ENCODE data around the gene PARD3B. TPM values are rescaled to one million over a fixed set of nuclear protein-coding genes. Genes with fewer than 3 reads are reported as not detected.

PARD3B gene
- total and polyA plus RNA-seq, 2 of the 13 experiments (the other 11 are each of a cell fraction or from before 2014, with no cell fraction given), result 0.71 to 2.3 TPM

DNA sequence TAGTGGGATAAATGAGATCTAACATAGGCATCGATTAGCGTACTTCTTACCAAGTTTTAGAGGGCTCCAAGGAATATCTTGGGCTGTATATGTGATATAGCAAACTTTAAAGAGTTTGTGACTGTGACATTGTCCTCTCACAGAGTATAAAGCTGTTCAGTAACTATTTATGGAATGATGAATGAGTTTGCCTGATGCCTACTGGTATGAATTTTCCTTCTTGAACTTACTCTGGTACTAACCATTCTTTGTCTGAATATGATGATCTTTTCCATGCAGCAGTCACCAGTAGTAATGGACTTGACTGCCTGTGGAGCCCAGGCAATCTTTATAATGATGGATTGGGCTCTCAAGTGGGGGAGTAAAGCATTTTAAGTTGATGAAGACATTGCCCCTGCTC, 120.5 kb downstream of the PARD3B start:
- no peak overlapping the region for H2AFZ ChIP-seq (ENCODE audit: low read length)
- DNase-seq (ENCODE audit: low spot score) (no peak), FAIRE-seq (no peak), ATAC-seq (no peak)
- H3K79me2 ChIP-seq (ENCODE audit: insufficient read depth, low read length), result no peaks in the 10 kb centered on the region
- TF ChIP-seq HOXD1 (CRISPR knock-in tag; IDR thresholded peaks at IDR 0.05) (no peak), PAX8 (CRISPR knock-in tag; IDR thresholded peaks at IDR 0.05; ENCODE audit: borderline replicate concordance) (no peak), SKI (IDR thresholded peaks at IDR 0.05; ENCODE audit: partially characterized antibody) (no peak)
- no TSS peak for BruUV-seq (replicated peaks)
- in situ Hi-C loops (cut with HindIII; ENCODE audit: extremely low pct_ligation_motif_present, low pct_unique_long_range_greater_than_20kb) (no loop called here), intact Hi-C loops (cut with micrococcal nuclease; ENCODE audit: unreplicated experiment) (no loop called here)
- peaks cover 43% of the 10 kb centered on the region for H3K4me1 ChIP-seq (ENCODE audit: insufficient read depth, low read length)
- no peaks in the 10 kb centered on the region for H3K36me3 ChIP-seq (replicated peaks in 1 of 2; ENCODE audit: control insufficient read depth in 1 of 2, insufficient read depth in 2 of 2, low read length in 2 of 2)
- ChIA-PET CTCF (ENCODE audit: low intra/inter-chr PET ratio, low total read pairs) (no interaction called here), POLR2A (no interaction called here)
- no peaks in the 10 kb centered on the region for H3K27me3 ChIP-seq (ENCODE audit: control insufficient read depth in 1 of 2, insufficient read depth in 2 of 2, low read length in 2 of 2)
- no peak overlapping the region for H3K9ac ChIP-seq (ENCODE audit: insufficient read depth, low read depth, low read length)
- peaks cover 66% of the 10 kb centered on the region for H3K9me3 ChIP-seq (ENCODE audit: low read length)
- no peak overlapping the region for H3K27ac ChIP-seq (ENCODE audit: extremely low read length, insufficient read depth, low read length)
- H4K20me1 ChIP-seq (ENCODE audit: insufficient read depth, low read length), result no peaks in the 10 kb centered on the region
- 82% methylated on average over 2 of the region's 2 CpGs for WGBS (ENCODE audit: low lambda C conversion rate)
- no peak overlapping the region for H3K4me2 ChIP-seq (ENCODE audit: low read depth, low read length)
- no peak overlapping the region for H3K4me3 ChIP-seq (replicated peaks in 1 of 3; ENCODE audit: insufficient read depth in 1 of 3, low read depth in 2 of 3, low read length in 3 of 3)

DNA sequence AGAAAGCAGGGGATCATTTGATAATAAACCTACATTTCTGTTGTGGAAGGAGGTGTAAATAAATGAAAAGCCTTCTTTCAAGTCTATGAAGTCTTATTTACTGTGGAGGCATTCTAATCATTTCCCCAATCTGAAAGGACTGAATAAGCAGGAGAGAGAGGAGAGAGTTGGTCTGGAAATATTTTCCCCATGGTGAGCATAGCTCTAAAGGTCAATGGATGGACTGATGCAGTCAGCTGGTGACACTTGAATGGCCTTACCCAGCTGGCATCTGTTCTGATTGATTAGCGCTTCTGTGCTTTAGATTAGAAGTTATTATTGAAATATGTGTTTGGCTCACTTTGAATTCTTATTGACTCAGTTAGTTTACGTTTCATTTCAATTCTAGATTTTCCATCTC, 122.7 kb downstream of the PARD3B start:
- Histone ChIP-seq H3K27me3 (ENCODE audit: control insufficient read depth in 1 of 2, insufficient read depth in 2 of 2, low read length in 2 of 2) (no peaks in the 10 kb centered on the region), H3K4me2 (ENCODE audit: low read depth, low read length) (no peak overlapping the region), H4K20me1 (ENCODE audit: insufficient read depth, low read length) (no peaks in the 10 kb centered on the region), H3K9ac (ENCODE audit: insufficient read depth, low read depth, low read length) (no peak overlapping the region), H3K9me3 (ENCODE audit: low read length) (peaks cover 63% of the 10 kb centered on the region), H3K4me3 (replicated peaks in 1 of 3; ENCODE audit: insufficient read depth in 1 of 3, low read depth in 2 of 3, low read length in 3 of 3) (no peak overlapping the region), H2AFZ (ENCODE audit: low read length) (no peak overlapping the region), H3K79me2 (ENCODE audit: insufficient read depth, low read length) (no peaks in the 10 kb centered on the region), H3K36me3 (replicated peaks in 1 of 2; ENCODE audit: control insufficient read depth in 1 of 2, insufficient read depth in 2 of 2, low read length in 2 of 2) (no peaks in the 10 kb centered on the region), H3K27ac (ENCODE audit: extremely low read length, insufficient read depth, low read length) (no peak overlapping the region), H3K4me1 (ENCODE audit: insufficient read depth, low read length) (peaks cover 47% of the 10 kb centered on the region)
- in situ Hi-C loops (cut with HindIII; ENCODE audit: extremely low pct_ligation_motif_present, low pct_unique_long_range_greater_than_20kb), result no loop called here
- no TSS peak for BruUV-seq (replicated peaks)
- no peak for ATAC-seq
- CTCF ChIA-PET (ENCODE audit: low intra/inter-chr PET ratio, low total read pairs), result no interaction called here
- no peak for DNase-seq (ENCODE audit: low spot score)
- no peak for FAIRE-seq
- TF ChIP-seq SATB2 (CRISPR knock-in tag; IDR thresholded peaks at IDR 0.05), result no peak
- no peak for TF ChIP-seq ZBTB7A (CRISPR knock-in tag; IDR thresholded peaks at IDR 0.05)
- TF ChIP-seq NKX3-1 (CRISPR knock-in tag; IDR thresholded peaks at IDR 0.05), result no peak
- no peak for TF ChIP-seq NONO (IDR thresholded peaks at IDR 0.05)
- no peak for TF ChIP-seq NONO (CRISPR knock-in tag; conservative IDR thresholded peaks at IDR 0.05)
- no peak for TF ChIP-seq ZNF614 (CRISPR knock-in tag; IDR thresholded peaks at IDR 0.05; ENCODE audit: borderline replicate concordance)
- no peak for TF ChIP-seq ZNF276 (CRISPR knock-in tag; IDR thresholded peaks at IDR 0.05; ENCODE audit: low read depth)
- TF ChIP-seq MED1 (CRISPR knock-in tag; IDR thresholded peaks at IDR 0.05), result no peak
- no peak for TF ChIP-seq ZSCAN22 (CRISPR knock-in tag; IDR thresholded peaks at IDR 0.05)
- TF ChIP-seq NFRKB (IDR thresholded peaks at IDR 0.05), result no peak
- TF ChIP-seq NFIC (IDR thresholded peaks at IDR 0.05; ENCODE audit: low read length), result no peak
- TF ChIP-seq PRMT3 (CRISPR knock-in tag; IDR thresholded peaks at IDR 0.05; ENCODE audit: borderline replicate concordance, low read depth), result no peak
- no peak for TF ChIP-seq KLF6 (CRISPR knock-in tag; IDR thresholded peaks at IDR 0.05)
- TF ChIP-seq ZSCAN31 (CRISPR knock-in tag; IDR thresholded peaks at IDR 0.05; ENCODE audit: low read depth), result no peak
- no peak for TF ChIP-seq MATR3 (CRISPR knock-in tag; IDR thresholded peaks at IDR 0.05)
- POLR2A ChIA-PET, result no interaction called here
- 66% methylated on average over 2 of the region's 2 CpGs for WGBS (ENCODE audit: low lambda C conversion rate)
- intact Hi-C loops (cut with micrococcal nuclease; ENCODE audit: unreplicated experiment), result no loop called here

All from HepG2 (cell line).